Caco-2 (cell line): ENCODE measurements around the gene TARS3. TPM values are rescaled to one million over a fixed set of nuclear protein-coding genes. Genes with fewer than 3 reads are reported as not detected.
"Not testable (repeated sequence)": the region's sequence is repeated elsewhere in the genome, so short reads cannot be mapped to it uniquely, and the experiment has no call there.

Source experiments
- Bru-seq: library from RNA; stranded (reverse); fragments of 400-500 nt; gene quantifications from one replicate; lab custom pipeline; 2021; lab: Mats Ljungman, UMichigan
- BruChase-seq, 2 experiments: library from RNA; stranded (reverse); fragments of 400-500 nt; gene quantifications; one replicate each; lab custom pipeline; 2021; lab: Mats Ljungman, UMichigan
- BruUV-seq: library from RNA; stranded (reverse); fragments of 400-500 nt; replicated peaks from 2 replicates; lab custom pipeline; 2021; lab: Mats Ljungman, UMichigan
- CTCF ChIA-PET: fragments of 300-600 bp; sonication (Branson Sonifier 250); formaldehyde crosslinking; loops from one replicate; lab custom pipeline; 2022; ENCODE audit warnings: antibody characterized with exemption; lab: Charles Lee
- POLR2A ChIA-PET: fragments of 300-600 bp; sonication (Branson Sonifier 250); formaldehyde crosslinking; loops from one replicate; lab custom pipeline; 2022; ENCODE audit warnings: antibody characterized with exemption; lab: Charles Lee
- DNase-seq, 2 experiments: peaks; one replicate each; pipeline versions ENCODE4 v3.0.0 to v3.0.0-alpha.2; 2020 to 2022
- H3K27me3 ChIP-seq: replicated peaks from 2 replicates; pipeline ENCODE4 v1.6.0; 2011; ENCODE audit warnings: low read length; ENCODE audit not compliant: control insufficient read depth, insufficient read depth
- H3K36me3 ChIP-seq: 2 replicates; pipeline ENCODE4 v1.5.1; 2011; ENCODE audit warnings: low read length; ENCODE audit not compliant: control insufficient read depth, insufficient read depth
- H3K4me1 ChIP-seq: fragments of 250-450 bp; sonication (Bioruptor Pico); 2 replicates; pipeline ENCODE4 v1.5.1; 2020; ENCODE audit warnings: mild to moderate bottlenecking
- H3K4me3 ChIP-seq: 2 replicates; pipeline ENCODE4 v1.5.1; 2011; ENCODE audit warnings: low read depth, mild to moderate bottlenecking, control low read depth, low read length
- H3K9me3 ChIP-seq: fragments of 250-450 bp; sonication (Bioruptor Pico); 2 replicates; pipeline ENCODE4 v1.5.1; 2020; ENCODE audit warnings: mild to moderate bottlenecking, moderate library complexity
- H3K27ac Mint-ChIP-seq: one replicate; pipeline ENCODE4 v1.8.0; 2022; ENCODE audit warnings: mixed read lengths; ENCODE audit not compliant: unreplicated experiment
- H3K27me3 Mint-ChIP-seq: one replicate; pipeline ENCODE4 v1.8.0; 2022; ENCODE audit warnings: mixed read lengths; ENCODE audit not compliant: insufficient read depth, unreplicated experiment
- H3K36me3 Mint-ChIP-seq: one replicate; pipeline ENCODE4 v1.8.0; 2022; ENCODE audit warnings: mild to moderate bottlenecking, mixed read lengths; ENCODE audit not compliant: insufficient read depth, unreplicated experiment
- H3K4me1 Mint-ChIP-seq: one replicate; pipeline ENCODE4 v1.8.0; 2022; ENCODE audit warnings: low read depth, mixed read lengths; ENCODE audit not compliant: unreplicated experiment
- H3K4me3 Mint-ChIP-seq: one replicate; pipeline ENCODE4 v1.8.0; 2022; ENCODE audit warnings: mild to moderate bottlenecking, moderate library complexity, mixed read lengths; ENCODE audit not compliant: unreplicated experiment
- H3K9me3 Mint-ChIP-seq: one replicate; pipeline ENCODE4 v1.8.0; 2022; ENCODE audit warnings: mixed read lengths; ENCODE audit not compliant: unreplicated experiment
- intact Hi-C: fragments of 100-400 bp; cut with micrococcal nuclease; formaldehyde crosslinking; loops from one replicate; pipeline ENCODE4 v1.10.0; 2022; ENCODE audit not compliant: unreplicated experiment
- long read RNA-seq: library from polyadenylated mRNA; stranded (forward); transcript quantifications from one replicate; pipeline ENCODE4 v2.0.0, GENCODE V29; 2022
- total RNA-seq: library from RNA; stranded (reverse); gene quantifications from 2 replicates; pipeline ENCODE4 v1.2.3, GENCODE V29; 2022
- TF ChIP-seq, protein P1 (sequence below), 2 experiments: fragments of 200-600 bp in 1 of 2; IDR thresholded peaks; 1 replicate in 1 of 2; 2 replicates in 1 of 2; pipeline versions ENCODE4 v1.5.1 to v1.8.0; 2011 to 2022; ENCODE audit warnings: antibody characterized with exemption in 1 of 2, control low read depth in 1 of 2, inconsistent platforms in 1 of 2, low read depth in 1 of 2, low read length in 1 of 2, mild to moderate bottlenecking in 1 of 2, moderate library complexity in 1 of 2; ENCODE audit not compliant: insufficient read depth in 1 of 2, severe bottlenecking in 1 of 2, unreplicated experiment in 1 of 2

TARS3 gene
- total RNA-seq (9.8 and 11.5 TPM in 2 replicates), Bru-seq, nascent RNA (percentile 64 among the genes with signal in this experiment), BruChase-seq, experiment 1, labeled RNA remaining after a 2-hour chase (percentile 62 among the genes with signal in this experiment), BruChase-seq, experiment 2, labeled RNA remaining after a 6-hour chase (percentile 64 among the genes with signal in this experiment)
- long read RNA-seq, transcript TARSL2-201 (19 exons, 3,610 nt): major isoform, 8 of 14 reads
- long read RNA-seq, partial matches to known transcripts: 5 of 14 reads
- long read RNA-seq, other reads (novel, unspliced or antisense): 1 of 14 reads

DNA sequence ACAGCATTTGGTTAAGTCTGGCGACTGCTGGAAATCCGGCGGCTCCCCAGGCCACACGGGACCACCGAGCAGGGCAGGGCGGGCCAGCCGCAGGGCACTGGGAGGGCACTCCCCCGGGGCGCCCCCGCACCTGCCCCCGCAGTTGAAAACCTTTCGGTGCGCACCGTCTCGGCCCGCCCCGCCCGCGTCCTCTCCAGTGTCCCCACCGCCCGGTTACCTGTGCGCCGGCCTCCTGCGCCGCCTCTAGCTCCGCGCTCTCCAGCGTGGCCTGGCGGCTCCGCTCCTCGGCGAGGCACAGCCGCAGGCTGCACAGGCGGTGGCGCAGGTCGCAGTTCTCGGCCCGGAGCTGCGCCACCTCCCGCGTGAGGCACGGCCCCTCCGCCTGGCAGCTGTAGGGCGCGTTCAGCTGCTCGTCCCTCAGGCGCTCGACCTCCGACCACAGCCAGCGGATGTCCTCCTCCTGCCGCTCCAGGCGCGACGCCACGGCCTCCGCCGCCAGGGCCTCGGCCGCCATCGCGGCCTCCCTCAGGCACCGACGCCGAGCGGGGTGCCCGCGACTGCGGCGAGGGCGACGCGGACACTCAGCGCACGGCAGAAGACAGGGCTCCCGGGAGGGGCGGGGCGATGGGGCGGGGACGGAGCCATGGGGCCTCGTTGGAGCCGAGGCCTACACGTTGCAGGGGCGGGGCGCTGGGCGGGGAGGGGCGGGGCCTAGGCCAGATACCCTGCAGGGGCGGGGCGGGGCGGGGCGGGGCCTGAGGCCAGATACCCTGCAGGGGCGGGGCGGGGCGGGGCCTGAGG, at the start of gene TARS3:
Gene TARS3 (minus strand): TSS at position 600 of the 801 bp plus-strand sequence. CDS start 86 bp downstream, at position 514.
- no TSS peak for BruUV-seq
- Mint-ChIP-seq H3K4me3 (peak within 1 kb of the TSS; percentile 73), H3K36me3 (peaks cover 22% of the 10 kb centered on the region), H3K4me1 (peaks cover 6% of the 10 kb centered on the region), H3K27me3 (no peaks in the 10 kb centered on the region), H3K27ac (peak within 1 kb of the TSS; percentile 50), H3K9me3 (no peaks in the 10 kb centered on the region)
- Histone ChIP-seq H3K27me3 (no peaks in the 10 kb centered on the region), H3K36me3 (peaks cover 2% of the 10 kb centered on the region; the same call in 1 of the 2 replicates), H3K4me1 (peaks cover 5% of the 10 kb centered on the region), H3K4me3 (peak within 1 kb of the TSS; percentile 61), H3K9me3 (no peaks in the 10 kb centered on the region)
- DNase-seq: peak; percentile 91 to 95
- TF ChIP-seq, protein P1, sequence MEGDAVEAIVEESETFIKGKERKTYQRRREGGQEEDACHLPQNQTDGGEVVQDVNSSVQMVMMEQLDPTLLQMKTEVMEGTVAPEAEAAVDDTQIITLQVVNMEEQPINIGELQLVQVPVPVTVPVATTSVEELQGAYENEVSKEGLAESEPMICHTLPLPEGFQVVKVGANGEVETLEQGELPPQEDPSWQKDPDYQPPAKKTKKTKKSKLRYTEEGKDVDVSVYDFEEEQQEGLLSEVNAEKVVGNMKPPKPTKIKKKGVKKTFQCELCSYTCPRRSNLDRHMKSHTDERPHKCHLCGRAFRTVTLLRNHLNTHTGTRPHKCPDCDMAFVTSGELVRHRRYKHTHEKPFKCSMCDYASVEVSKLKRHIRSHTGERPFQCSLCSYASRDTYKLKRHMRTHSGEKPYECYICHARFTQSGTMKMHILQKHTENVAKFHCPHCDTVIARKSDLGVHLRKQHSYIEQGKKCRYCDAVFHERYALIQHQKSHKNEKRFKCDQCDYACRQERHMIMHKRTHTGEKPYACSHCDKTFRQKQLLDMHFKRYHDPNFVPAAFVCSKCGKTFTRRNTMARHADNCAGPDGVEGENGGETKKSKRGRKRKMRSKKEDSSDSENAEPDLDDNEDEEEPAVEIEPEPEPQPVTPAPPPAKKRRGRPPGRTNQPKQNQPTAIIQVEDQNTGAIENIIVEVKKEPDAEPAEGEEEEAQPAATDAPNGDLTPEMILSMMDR (IDR thresholded peaks at IDR 0.05; ENCODE audit: insufficient read depth in 1 of 2, low read depth in 1 of 2, low read length in 1 of 2, severe bottlenecking in 1 of 2, unreplicated experiment in 1 of 2): peak in 1 of 2 experiments; percentile 29
- ChIA-PET POLR2A (interaction anchor here (0.6 to 1.0 kb wide), 2 partner anchors 13 to 40 kb away, joined by 3 to 6 read pairs; no protein-coding TSS in a partner anchor), CTCF (interaction anchor here (0.6 to 1.3 kb wide), 3 partner anchors 69 to 502 kb away, joined by 4 to 6 read pairs (median 6); no protein-coding TSS in a partner anchor)
- intact Hi-C loops: no loop called here

DNA sequence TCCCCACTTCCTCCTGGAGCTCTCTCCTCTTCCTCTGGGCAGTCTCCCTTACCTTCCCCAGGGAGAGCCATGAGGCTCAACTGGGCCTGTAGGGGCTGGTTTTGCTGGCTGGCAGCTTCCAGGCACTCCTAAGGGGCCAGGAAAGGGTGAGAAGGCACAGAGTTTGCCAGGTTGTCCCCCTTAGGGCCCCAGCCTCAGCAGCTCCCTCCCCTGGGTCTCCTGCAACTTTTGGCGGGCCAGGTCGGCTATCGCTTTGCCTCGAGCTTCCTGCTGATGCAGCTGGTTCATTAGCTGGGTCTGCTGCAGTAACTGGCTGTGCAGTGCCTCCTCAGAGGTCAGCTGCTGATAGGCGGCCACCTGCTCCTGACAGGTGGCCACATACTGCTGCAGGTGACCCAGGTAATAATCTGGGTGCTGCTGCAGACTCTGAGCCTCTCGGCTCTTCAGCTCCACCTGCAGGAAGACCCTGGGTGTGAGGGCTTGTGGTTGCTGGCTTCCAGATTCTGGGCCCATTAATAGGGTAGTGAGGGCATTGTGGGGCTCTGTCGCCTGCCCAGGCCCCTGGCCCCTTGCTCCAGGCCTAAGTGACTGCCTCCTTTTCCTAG, 49.3 kb upstream of the TARS3 start:
- Histone ChIP-seq H3K27me3 (no peaks in the 10 kb centered on the region), H3K4me3 (no peak overlapping the region), H3K9me3 (no peaks in the 10 kb centered on the region), H3K4me1 (no peaks in the 10 kb centered on the region), H3K36me3 (no peaks in the 10 kb centered on the region)
- ChIA-PET POLR2A (no interaction called here), CTCF (no interaction called here)
- TF ChIP-seq, protein P1 (IDR thresholded peaks at IDR 0.05; ENCODE audit: insufficient read depth in 1 of 2, low read depth in 1 of 2, low read length in 1 of 2, severe bottlenecking in 1 of 2, unreplicated experiment in 1 of 2): peak; percentile 34 to 56
- intact Hi-C loops: loop anchor here (2.0 kb wide), 1 partner anchor 109 kb away; no protein-coding TSS in a partner anchor
- Mint-ChIP-seq H3K27ac (no peak overlapping the region), H3K36me3 (peaks cover 6% of the 10 kb centered on the region), H3K9me3 (no peaks in the 10 kb centered on the region), H3K27me3 (no peaks in the 10 kb centered on the region), H3K4me3 (no peak overlapping the region), H3K4me1 (no peaks in the 10 kb centered on the region)
- peak; percentile 50 to 57 for DNase-seq
- no TSS peak for BruUV-seq

GRCh38 chr15:101772921-101773320, 48.6 kb upstream of the TARS3 start:
- no peaks in the 10 kb centered on the region for H3K36me3 ChIP-seq
- Mint-ChIP-seq H3K27ac (no peak overlapping the region), H3K36me3 (peaks cover 6% of the 10 kb centered on the region), H3K4me3 (no peak overlapping the region), H3K4me1 (no peaks in the 10 kb centered on the region), H3K9me3 (no peaks in the 10 kb centered on the region), H3K27me3 (no peaks in the 10 kb centered on the region)
- no peaks in the 10 kb centered on the region for H3K27me3 ChIP-seq
- no peaks in the 10 kb centered on the region for H3K4me1 ChIP-seq
- no peaks in the 10 kb centered on the region for H3K9me3 ChIP-seq
- ChIA-PET CTCF (no interaction called here), POLR2A (no interaction called here)
- no TSS peak for BruUV-seq
- DNase-seq: no peak
- H3K4me3 ChIP-seq: no peak overlapping the region
- TF ChIP-seq, protein P1 (IDR thresholded peaks at IDR 0.05; ENCODE audit: insufficient read depth in 1 of 2, low read depth in 1 of 2, low read length in 1 of 2, severe bottlenecking in 1 of 2, unreplicated experiment in 1 of 2): no peak
- intact Hi-C loops: loop anchor here (2.0 kb wide), 1 partner anchor 108 kb away; no protein-coding TSS in a partner anchor

DNA sequence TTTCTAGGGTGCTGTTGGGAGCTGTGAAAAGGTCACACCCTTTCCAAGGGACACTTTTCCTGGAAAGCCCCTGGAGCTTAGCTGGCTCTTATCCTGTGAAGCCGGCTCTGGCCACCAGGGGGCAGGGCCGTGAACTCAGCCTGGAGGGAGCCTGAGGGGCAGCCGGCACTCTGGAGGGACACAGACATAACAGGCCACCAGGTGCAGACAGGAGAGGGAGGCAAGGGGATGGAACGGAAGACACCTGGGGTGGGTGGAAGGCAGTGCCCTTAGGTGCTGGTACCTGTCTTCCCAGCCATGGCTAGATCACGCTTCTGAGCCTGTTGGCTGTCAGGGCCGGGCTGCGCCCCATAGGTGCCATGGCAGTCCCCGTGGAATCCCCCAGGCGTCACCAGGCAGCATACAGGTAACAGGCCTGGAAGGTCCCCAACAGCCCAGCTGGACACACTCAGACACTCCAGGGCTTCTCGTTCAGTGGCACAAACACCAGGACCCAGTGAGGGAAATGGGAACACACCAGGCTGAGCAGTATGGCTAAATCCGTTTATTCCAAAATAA, 42.9 kb upstream of the TARS3 start:
- intact Hi-C loops, H3K27ac Mint-ChIP-seq, H3K9me3 ChIP-seq, POLR2A ChIA-PET, H3K36me3 ChIP-seq, H3K27me3 Mint-ChIP-seq, H3K36me3 Mint-ChIP-seq, H3K9me3 Mint-ChIP-seq, H3K4me3 Mint-ChIP-seq, H3K4me3 ChIP-seq, BruUV-seq, H3K4me1 Mint-ChIP-seq, H3K27me3 ChIP-seq, H3K4me1 ChIP-seq, DNase-seq, CTCF ChIA-PET: not testable (repeated sequence)
